OCI-LY3 (cell line): ENCODE measurements around the gene MYLK4.

ENCODE experiments used
- H2AFZ ChIP-seq: fragments of 200-600, 300-600 bp; shearing (Covaris generic); 2 replicates; pipeline ENCODE4 v1.6.0; 2014; ENCODE audit warnings: antibody characterized with exemption, low read depth, low read length
- H3K27ac ChIP-seq: fragments of 200-600, 300-600 bp; sonication (generic); 2 replicates; pipeline ENCODE4 v1.5.1; 2014; ENCODE audit warnings: mild to moderate bottlenecking, low read length, moderate library complexity, mixed read lengths
- H3K27me3 ChIP-seq: fragments of 200-600, 300-600 bp; sonication (generic); 2 replicates; pipeline ENCODE4 v1.6.1; 2014; ENCODE audit warnings: low read depth, low read length, mixed read lengths
- H3K36me3 ChIP-seq: fragments of 200-600, 300-600 bp; sonication (generic); replicated peaks from 2 replicates; pipeline ENCODE3; 2014; ENCODE audit warnings: low read depth, low read length, mixed read lengths
- H3K4me1 ChIP-seq: fragments of 300-600, 200-600 bp; sonication (generic); 2 replicates; pipeline ENCODE4 v1.6.1; 2014; ENCODE audit warnings: low read length, mixed read lengths
- H3K4me2 ChIP-seq: fragments of 200-600, 300-600 bp; sonication (generic); 2 replicates; pipeline ENCODE4 v1.6.1; 2014; ENCODE audit warnings: low read length, mixed read lengths
- H3K4me3 ChIP-seq: fragments of 300-600, 200-600 bp; sonication (generic); 2 replicates; pipeline ENCODE4 v1.5.1; 2014; ENCODE audit warnings: antibody characterized with exemption, mild to moderate bottlenecking, low read length, moderate library complexity
- H3K79me2 ChIP-seq: fragments of 300-600, 200-600 bp; shearing (Covaris generic); 2 replicates; pipeline ENCODE4 v1.6.1; 2014; ENCODE audit warnings: mild to moderate bottlenecking, low read length, mixed read lengths
- H3K9ac ChIP-seq: fragments of 300-600, 200-600 bp; shearing (Covaris generic); 2 replicates; pipeline ENCODE4 v1.6.0; 2014; ENCODE audit warnings: mild to moderate bottlenecking, low read length, moderate library complexity
- H3K9me3 ChIP-seq: fragments of 200-600, 300-600 bp; shearing (Covaris generic); 2 replicates; pipeline ENCODE4 v1.6.1; 2014; ENCODE audit warnings: low read length, mixed read lengths; ENCODE audit not compliant: insufficient read depth
- H4K20me1 ChIP-seq: fragments of 200-600, 300-600 bp; sonication (generic); 2 replicates; pipeline ENCODE4 v1.6.1; 2016; ENCODE audit warnings: low read length, mixed read lengths; ENCODE audit not compliant: insufficient read depth
- EZH2phosphoT487 ChIP-seq: fragments of 200-600 bp; shearing (Covaris generic); IDR thresholded peaks from 2 replicates; pipeline ENCODE4 v1.6.1; 2018; ENCODE audit warnings: antibody characterized with exemption, mixed run types, low read depth
- TF ChIP-seq, protein P1 (sequence below): fragments of 200-600, 300-600 bp; sonication (generic); IDR thresholded peaks from 2 replicates; pipeline ENCODE4 v1.5.1; 2014; ENCODE audit warnings: antibody characterized with exemption, low read length, low read depth

Gene MYLK4

DNA sequence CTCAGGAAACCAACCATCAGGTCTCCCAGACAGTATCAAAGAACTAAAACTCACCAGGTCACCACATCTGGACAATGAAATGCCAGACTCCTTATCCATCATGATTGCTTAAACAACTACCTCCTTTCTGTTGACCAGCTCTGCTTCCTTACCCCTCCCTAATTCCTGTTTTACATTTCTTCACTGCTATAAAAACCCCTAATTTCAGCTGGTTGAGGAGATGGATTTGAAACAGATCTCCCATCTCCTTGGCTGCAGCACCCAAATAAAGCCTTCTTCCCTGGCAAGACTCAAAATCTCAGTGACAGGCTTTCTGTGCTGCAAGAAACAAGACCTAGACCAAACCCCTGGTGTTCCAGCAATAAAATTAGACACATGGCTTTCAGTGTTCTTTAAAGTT, 40.3 kb downstream of the MYLK4 start:
- no peak for TF ChIP-seq EZH2phosphoT487
- TF ChIP-seq, protein P1, sequence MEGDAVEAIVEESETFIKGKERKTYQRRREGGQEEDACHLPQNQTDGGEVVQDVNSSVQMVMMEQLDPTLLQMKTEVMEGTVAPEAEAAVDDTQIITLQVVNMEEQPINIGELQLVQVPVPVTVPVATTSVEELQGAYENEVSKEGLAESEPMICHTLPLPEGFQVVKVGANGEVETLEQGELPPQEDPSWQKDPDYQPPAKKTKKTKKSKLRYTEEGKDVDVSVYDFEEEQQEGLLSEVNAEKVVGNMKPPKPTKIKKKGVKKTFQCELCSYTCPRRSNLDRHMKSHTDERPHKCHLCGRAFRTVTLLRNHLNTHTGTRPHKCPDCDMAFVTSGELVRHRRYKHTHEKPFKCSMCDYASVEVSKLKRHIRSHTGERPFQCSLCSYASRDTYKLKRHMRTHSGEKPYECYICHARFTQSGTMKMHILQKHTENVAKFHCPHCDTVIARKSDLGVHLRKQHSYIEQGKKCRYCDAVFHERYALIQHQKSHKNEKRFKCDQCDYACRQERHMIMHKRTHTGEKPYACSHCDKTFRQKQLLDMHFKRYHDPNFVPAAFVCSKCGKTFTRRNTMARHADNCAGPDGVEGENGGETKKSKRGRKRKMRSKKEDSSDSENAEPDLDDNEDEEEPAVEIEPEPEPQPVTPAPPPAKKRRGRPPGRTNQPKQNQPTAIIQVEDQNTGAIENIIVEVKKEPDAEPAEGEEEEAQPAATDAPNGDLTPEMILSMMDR, result no peak
- Histone ChIP-seq H3K4me2 (no peak overlapping the region), H4K20me1 (no peaks in the 10 kb centered on the region)

DNA sequence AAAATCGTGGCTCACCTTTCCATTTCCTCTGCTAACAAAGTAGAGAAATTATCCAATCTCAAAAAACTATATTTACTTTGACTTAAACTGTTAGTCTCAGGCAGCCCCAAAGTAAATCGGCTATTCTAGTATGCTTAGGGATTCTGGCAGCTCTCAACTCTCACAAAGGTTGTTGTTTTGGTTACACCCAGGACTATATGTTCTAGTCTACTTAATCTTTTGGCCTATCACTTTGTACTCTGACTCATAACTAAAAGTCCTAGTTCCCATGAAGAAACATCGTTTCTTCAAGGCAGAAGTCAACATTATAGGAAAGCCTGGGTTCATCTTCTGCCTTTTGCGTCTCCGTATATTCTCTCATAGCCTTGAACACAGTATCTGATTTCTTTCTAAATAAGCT, 42.3 kb downstream of the MYLK4 start:
- Histone ChIP-seq H3K79me2 (no peaks in the 10 kb centered on the region), H3K4me2 (no peak overlapping the region), H3K36me3 (no peaks in the 10 kb centered on the region), H3K4me1 (no peaks in the 10 kb centered on the region), H3K27ac (no peak overlapping the region), H2AFZ (no peak overlapping the region), H4K20me1 (no peaks in the 10 kb centered on the region), H3K9ac (no peak overlapping the region), H3K9me3 (0 out of 2 replicates have a peak, but pooled peaks cover 18% of the 10 kb centered on the region), H3K27me3 (no peaks in the 10 kb centered on the region), H3K4me3 (no peak overlapping the region)
- no peak for TF ChIP-seq EZH2phosphoT487
- TF ChIP-seq, protein P1, result no peak

More for the DNA sequence above, 40.3 kb downstream of the MYLK4 start:
- Histone ChIP-seq H3K9ac (no peak overlapping the region), H3K79me2 (no peaks in the 10 kb centered on the region), H3K27me3 (no peaks in the 10 kb centered on the region), H3K4me3 (no peak overlapping the region), H3K9me3 (0 out of 2 replicates have a peak, but pooled peaks cover 18% of the 10 kb centered on the region), H3K36me3 (no peaks in the 10 kb centered on the region), H3K27ac (no peak overlapping the region), H2AFZ (no peak overlapping the region), H3K4me1 (no peaks in the 10 kb centered on the region)

DNA sequence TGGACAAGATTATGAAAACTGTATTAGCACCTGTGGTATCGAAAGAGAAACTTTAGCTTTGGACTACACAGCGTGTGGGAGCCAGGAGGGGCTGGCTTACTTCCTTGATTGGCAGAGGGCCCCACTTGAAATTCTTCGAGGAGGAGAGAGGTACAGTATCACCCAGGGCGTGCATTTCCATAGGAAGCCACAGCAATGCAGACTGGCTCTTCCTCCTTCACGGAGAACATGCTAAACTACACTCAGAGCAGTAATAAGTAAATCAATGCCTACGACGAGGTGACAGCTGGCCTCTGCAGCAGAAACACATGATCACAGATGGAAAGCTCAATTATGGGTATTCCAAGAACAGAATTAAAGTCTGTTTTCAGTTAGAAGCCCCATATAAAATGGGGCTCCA, 44.2 kb downstream of the MYLK4 start:
- Histone ChIP-seq H3K27me3 (no peaks in the 10 kb centered on the region), H3K4me2 (no peak overlapping the region), H2AFZ (no peak overlapping the region), H3K9ac (no peak overlapping the region), H3K27ac (no peak overlapping the region), H3K4me3 (no peak overlapping the region), H3K9me3 (0 out of 2 replicates have a peak, but pooled peaks cover 18% of the 10 kb centered on the region), H3K4me1 (no peaks in the 10 kb centered on the region), H3K79me2 (no peaks in the 10 kb centered on the region), H3K36me3 (no peaks in the 10 kb centered on the region), H4K20me1 (no peaks in the 10 kb centered on the region)
- no peak for TF ChIP-seq EZH2phosphoT487
- TF ChIP-seq, protein P1, result no peak

DNA sequence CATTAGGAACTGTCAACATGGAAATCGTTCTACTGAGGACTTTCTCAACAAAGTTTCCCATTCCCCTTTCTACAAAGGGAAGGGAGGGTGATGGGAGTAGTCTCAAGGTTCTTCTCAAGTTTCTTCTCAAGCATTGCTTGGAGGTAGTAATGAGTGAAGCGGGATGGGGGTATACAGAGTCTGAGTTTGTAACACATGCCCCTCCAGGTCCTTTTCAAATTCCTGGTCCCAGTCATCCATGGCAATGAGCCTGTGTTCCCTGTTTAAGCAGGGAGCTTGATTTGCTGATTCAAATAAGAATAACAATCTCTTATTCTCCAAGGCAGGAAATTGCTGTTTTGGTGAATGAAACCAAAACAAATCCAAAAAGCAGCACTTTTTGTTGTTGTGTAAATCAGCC, 45.5 kb downstream of the MYLK4 start:
- H4K20me1 ChIP-seq, result no peaks in the 10 kb centered on the region
- 0 out of 2 replicates have a peak, but pooled peaks cover 5% of the 10 kb centered on the region for H3K9me3 ChIP-seq

More for the DNA sequence above, 45.5 kb downstream of the MYLK4 start:
- Histone ChIP-seq H2AFZ (no peak overlapping the region), H3K27ac (no peak overlapping the region), H3K36me3 (no peaks in the 10 kb centered on the region), H3K4me3 (no peak overlapping the region), H3K27me3 (no peaks in the 10 kb centered on the region), H3K79me2 (no peaks in the 10 kb centered on the region), H3K4me2 (no peak overlapping the region), H3K9ac (no peak overlapping the region), H3K4me1 (no peaks in the 10 kb centered on the region)
- TF ChIP-seq EZH2phosphoT487, result no peak
- TF ChIP-seq, protein P1, result no peak
